ENCODE results near the gene AP2A1. TPM values are rescaled to one million over a fixed set of nuclear protein-coding genes. Genes with fewer than 3 reads are reported as not detected.

AP2A1 gene
- polyA plus RNA-seq, 4 donors: 48.7 to 68.2 (median 52.9) TPM

GRCh38 chr19:49851456-49852259 is 84.9 kb downstream of the AP2A1 start:
- no peak for DNase-seq (ENCODE audit: low read depth in 4 of 4, low spot score in 3 of 4)

- no peak for DNase-seq (ENCODE audit: low read depth in 4 of 4, low spot score in 3 of 4)
Observed at GRCh38 chr19:49852631-49853126, 85.9 kb downstream of the AP2A1 start.

DNA sequence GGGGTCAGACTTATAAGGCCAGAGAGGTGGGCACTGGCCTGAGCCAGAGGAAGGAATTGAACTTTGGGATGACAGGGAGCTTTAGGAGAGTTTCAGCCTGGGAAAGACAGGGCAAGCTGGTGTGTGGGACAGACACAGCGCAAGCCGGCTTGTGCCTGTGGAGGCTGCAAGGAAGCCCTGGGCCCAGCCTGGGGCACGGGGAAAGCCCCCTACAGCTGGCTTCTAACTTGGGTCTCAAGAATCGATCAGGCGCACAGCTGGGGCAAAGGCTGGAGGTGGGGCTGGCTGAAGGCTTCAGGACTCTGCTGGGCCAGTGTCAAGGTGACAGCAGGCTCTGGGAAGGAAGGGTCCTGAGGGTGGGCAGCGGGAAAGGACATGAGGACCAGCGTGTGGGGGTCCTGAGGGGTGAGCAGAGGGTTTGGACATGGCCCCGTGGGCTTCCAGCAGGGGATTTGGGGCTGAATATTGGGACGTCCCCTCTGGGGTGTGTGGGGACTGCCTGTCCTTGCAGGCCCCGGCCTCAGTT is 87.1 kb downstream of the AP2A1 start:
- no peak for DNase-seq (ENCODE audit: low read depth in 4 of 4, low spot score in 3 of 4)

GRCh38 chr19:49854378-49855263 is 87.8 kb downstream of the AP2A1 start:
- no peak for DNase-seq (ENCODE audit: low read depth in 4 of 4, low spot score in 3 of 4)

DNA sequence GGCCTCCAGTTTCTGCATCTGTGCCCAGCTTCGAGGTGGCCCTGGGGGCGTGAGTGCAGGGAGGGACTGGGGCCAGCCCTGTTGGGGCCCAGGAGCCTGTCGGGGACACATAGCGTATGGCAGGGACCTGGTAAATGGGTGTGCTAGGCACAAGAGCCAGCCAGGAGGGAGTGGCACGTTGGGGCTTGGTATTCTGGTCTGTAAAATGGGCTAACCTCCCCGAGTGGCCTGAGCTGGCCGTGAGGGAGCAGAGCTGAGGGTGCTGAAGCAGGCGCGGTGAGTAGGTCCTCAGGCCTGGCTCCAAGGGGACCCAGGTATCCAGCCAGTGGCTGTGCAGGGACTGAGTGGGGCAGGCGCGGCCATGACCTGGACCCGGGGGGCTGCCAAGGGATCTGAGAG is 88.5 kb downstream of the AP2A1 start:
- no peak for DNase-seq (ENCODE audit: low read depth in 4 of 4, low spot score in 3 of 4)

DNA sequence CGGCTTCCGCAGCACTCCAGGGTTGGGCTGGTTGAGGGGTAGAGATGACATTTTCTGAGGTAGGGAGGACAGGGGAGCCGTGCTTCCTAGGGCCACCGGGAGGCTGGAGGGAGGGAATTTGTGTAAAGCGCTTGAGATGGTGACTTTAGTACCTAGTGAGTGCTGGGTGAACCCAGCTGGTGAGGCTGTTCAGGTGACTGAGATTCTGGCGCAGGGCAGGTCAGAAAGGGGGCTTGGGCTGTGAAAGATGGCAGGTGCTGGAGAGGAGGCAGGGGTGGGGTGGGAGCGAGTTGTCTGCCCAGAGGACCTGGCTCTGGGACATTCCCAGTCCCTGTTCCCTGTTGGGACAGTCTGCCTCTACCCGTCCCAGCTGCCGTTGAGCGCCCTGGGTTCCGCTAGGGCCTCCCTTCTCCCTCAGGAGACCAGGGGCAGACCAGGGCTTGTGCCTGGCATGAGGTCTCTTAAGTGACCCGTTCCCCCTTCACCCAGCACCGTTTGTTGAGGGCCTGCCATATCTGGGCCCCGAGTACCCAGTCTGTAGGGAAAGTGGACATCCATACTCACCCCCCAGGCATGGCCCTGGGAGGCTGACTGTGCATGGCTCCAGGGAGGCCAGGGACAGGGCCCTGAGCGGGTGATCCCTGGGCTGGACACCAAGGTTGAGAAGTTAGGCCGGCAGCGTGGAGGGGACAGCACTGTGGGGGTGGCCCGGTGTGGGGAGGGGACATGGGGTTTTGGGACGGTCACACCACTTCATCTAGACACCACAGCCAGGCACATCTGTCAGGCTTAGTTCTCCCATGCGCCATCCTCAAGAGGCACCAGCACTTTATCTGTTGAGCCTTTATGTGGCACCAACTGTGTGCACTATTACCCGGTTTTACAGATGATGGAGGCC is 89.1 kb downstream of the AP2A1 start:
- DNase-seq (ENCODE audit: low read depth in 4 of 4, low spot score in 3 of 4): no peak

GRCh38 chr19:49856574-49857021 is 89.8 kb downstream of the AP2A1 start:
- DNase-seq (ENCODE audit: low read depth in 4 of 4, low spot score in 3 of 4): no peak

Other genes with a start within 250 kb of the AP2A1 start
- gene RCN3, start 239.0 kb upstream of the AP2A1 start, polyA plus RNA-seq (ENCODE audit: insufficient read length in 4 of 4): 10 to 100 TPM; 14.5 to 23.3 (median 17.4) TPM
- 10 to 100 TPM; 53.6 to 73.7 (median 60.5) TPM for gene NOSIP, start 186.4 kb upstream of the AP2A1 start, polyA plus RNA-seq (ENCODE audit: insufficient read length in 4 of 4)
- gene PRRG2, start 185.7 kb upstream of the AP2A1 start, polyA plus RNA-seq (ENCODE audit: insufficient read length in 4 of 4): 1 to 10 TPM; 7.3 to 9.3 (median 8.3) TPM
- 10 to 100 TPM; 17.9 to 27.1 (median 20.2) TPM for gene PRR12, start 175.8 kb upstream of the AP2A1 start, polyA plus RNA-seq (ENCODE audit: insufficient read length in 4 of 4)
- 10 to 100 TPM; 23.7 to 32.2 (median 25.8) TPM for gene RRAS, start 126.9 kb upstream of the AP2A1 start, polyA plus RNA-seq (ENCODE audit: insufficient read length in 4 of 4)
- gene SCAF1, start 124.8 kb upstream of the AP2A1 start, polyA plus RNA-seq (ENCODE audit: insufficient read length in 4 of 4): 10 to 100 TPM; 31.4 to 47.6 (median 34.7) TPM
- gene IRF3, start 101.1 kb upstream of the AP2A1 start, polyA plus RNA-seq (ENCODE audit: insufficient read length in 4 of 4): 10 to 100 TPM; 41.2 to 56.3 (median 47.9) TPM
- 10 to 100 TPM; 20.5 to 32.6 (median 23.9) TPM for gene BCL2L12, start 101.1 kb upstream of the AP2A1 start, polyA plus RNA-seq (ENCODE audit: insufficient read length in 4 of 4)
- gene PRMT1, start 89.7 kb upstream of the AP2A1 start, polyA plus RNA-seq (ENCODE audit: insufficient read length in 4 of 4): 100 to 1,000 TPM; 196 to 239 (median 211) TPM
- gene ADM5, start 77.4 kb upstream of the AP2A1 start, polyA plus RNA-seq (ENCODE audit: insufficient read length in 4 of 4): 1 to 10 TPM in 3 of 4 donors, under 1 TPM in 1; 0.61 to 1.6 (median 1.3) TPM
- 10 to 100 TPM; 10.3 to 13.3 (median 12.2) TPM for gene CPT1C, start 75.9 kb upstream of the AP2A1 start, polyA plus RNA-seq (ENCODE audit: insufficient read length in 4 of 4)
- gene TSKS, start 3.7 kb upstream of the AP2A1 start, polyA plus RNA-seq (ENCODE audit: insufficient read length in 4 of 4): under 1 TPM in 2 of 4 donors, not detected in 2; 0.11 to 0.38 TPM
- 10 to 100 TPM; 29.6 to 40.2 (median 31.7) TPM for gene FUZ, start 46.3 kb downstream of the AP2A1 start, polyA plus RNA-seq (ENCODE audit: insufficient read length in 4 of 4)
- 10 to 100 TPM; 58.8 to 74.9 (median 66.2) TPM for gene MED25, start 51.3 kb downstream of the AP2A1 start, polyA plus RNA-seq (ENCODE audit: insufficient read length in 4 of 4)
- gene PTOV1, start 84.2 kb downstream of the AP2A1 start, polyA plus RNA-seq (ENCODE audit: insufficient read length in 4 of 4): 100 to 1,000 TPM; 249 to 353 (median 277) TPM
- gene PNKP, start 100.6 kb downstream of the AP2A1 start, polyA plus RNA-seq (ENCODE audit: insufficient read length in 4 of 4): 10 to 100 TPM; 42.7 to 57.9 (median 46.3) TPM
- 10 to 100 TPM; 30.0 to 43.8 (median 34.2) TPM for gene AKT1S1, start 110.4 kb downstream of the AP2A1 start, polyA plus RNA-seq (ENCODE audit: insufficient read length in 4 of 4)
- 10 to 100 TPM; 40.4 to 51.4 (median 43.4) TPM for gene TBC1D17, start 110.7 kb downstream of the AP2A1 start, polyA plus RNA-seq (ENCODE audit: insufficient read length in 4 of 4)
- gene IL4I1, start 129.9 kb downstream of the AP2A1 start, polyA plus RNA-seq (ENCODE audit: insufficient read length in 4 of 4): 1 to 10 TPM; 1.7 to 3.6 (median 2.3) TPM
- 10 to 100 TPM; 22.7 to 26.9 (median 23.8) TPM for gene ATF5, start 162.2 kb downstream of the AP2A1 start, polyA plus RNA-seq (ENCODE audit: insufficient read length in 4 of 4)
- gene NUP62, start 162.5 kb downstream of the AP2A1 start, polyA plus RNA-seq (ENCODE audit: insufficient read length in 4 of 4): 10 to 100 TPM; 58.7 to 63.6 (median 61.4) TPM
- gene SIGLEC11, start 194.2 kb downstream of the AP2A1 start, polyA plus RNA-seq (ENCODE audit: insufficient read length in 4 of 4): 1 to 10 TPM; 3.4 to 5.1 (median 4.8) TPM